Measurements from ENCODE around the gene WDR75.

DNA sequence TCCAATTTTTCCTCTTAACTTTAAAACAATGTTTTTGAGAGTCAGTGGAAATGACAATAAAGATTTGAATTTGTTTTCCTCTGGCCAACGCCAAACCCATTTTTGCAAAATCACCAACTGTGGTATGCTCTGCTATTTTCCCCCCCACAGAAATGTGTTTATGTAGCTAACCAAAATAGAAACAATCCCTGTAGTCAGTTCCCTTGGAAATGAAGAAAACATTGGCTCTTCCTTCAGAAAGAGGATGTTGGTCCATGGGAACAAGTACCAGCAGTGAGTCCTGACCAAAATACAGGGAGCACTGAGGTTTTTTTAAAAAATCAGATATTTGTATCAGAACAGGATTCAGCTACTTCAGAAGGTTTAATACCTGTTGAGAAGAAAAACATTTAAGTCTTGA lies 74.0 kb downstream of the WDR75 start:
- TF ChIP-seq SIN3A (IDR thresholded peaks at IDR 0.05; ENCODE audit: borderline replicate concordance, insufficient read depth, low read length) (no peak), FOXP2 (optimal IDR thresholded peaks at IDR 0.05; ENCODE audit: borderline replicate concordance, extremely low read depth, extremely low read length, insufficient read depth) (no peak), POLR2AphosphoS5 (IDR thresholded peaks at IDR 0.05; ENCODE audit: low read depth, low read length) (no peak), TAF1 (IDR thresholded peaks at IDR 0.05; ENCODE audit: borderline replicate concordance, insufficient read depth, low read length) (no peak)
- TF ChIP-seq, protein P1, sequence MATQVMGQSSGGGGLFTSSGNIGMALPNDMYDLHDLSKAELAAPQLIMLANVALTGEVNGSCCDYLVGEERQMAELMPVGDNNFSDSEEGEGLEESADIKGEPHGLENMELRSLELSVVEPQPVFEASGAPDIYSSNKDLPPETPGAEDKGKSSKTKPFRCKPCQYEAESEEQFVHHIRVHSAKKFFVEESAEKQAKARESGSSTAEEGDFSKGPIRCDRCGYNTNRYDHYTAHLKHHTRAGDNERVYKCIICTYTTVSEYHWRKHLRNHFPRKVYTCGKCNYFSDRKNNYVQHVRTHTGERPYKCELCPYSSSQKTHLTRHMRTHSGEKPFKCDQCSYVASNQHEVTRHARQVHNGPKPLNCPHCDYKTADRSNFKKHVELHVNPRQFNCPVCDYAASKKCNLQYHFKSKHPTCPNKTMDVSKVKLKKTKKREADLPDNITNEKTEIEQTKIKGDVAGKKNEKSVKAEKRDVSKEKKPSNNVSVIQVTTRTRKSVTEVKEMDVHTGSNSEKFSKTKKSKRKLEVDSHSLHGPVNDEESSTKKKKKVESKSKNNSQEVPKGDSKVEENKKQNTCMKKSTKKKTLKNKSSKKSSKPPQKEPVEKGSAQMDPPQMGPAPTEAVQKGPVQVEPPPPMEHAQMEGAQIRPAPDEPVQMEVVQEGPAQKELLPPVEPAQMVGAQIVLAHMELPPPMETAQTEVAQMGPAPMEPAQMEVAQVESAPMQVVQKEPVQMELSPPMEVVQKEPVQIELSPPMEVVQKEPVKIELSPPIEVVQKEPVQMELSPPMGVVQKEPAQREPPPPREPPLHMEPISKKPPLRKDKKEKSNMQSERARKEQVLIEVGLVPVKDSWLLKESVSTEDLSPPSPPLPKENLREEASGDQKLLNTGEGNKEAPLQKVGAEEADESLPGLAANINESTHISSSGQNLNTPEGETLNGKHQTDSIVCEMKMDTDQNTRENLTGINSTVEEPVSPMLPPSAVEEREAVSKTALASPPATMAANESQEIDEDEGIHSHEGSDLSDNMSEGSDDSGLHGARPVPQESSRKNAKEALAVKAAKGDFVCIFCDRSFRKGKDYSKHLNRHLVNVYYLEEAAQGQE (IDR thresholded peaks at IDR 0.05; ENCODE audit: insufficient read depth in 1 of 2, low read depth in 2 of 2, low read length in 2 of 2), result no peak
